ENCODE measurements around the gene CARNS1. TPM values are rescaled to one million over a fixed set of nuclear protein-coding genes. Genes with fewer than 3 reads are reported as not detected.

CARNS1 gene
- polyA plus RNA-seq, 1 donor from 2014 or later = not detected

DNA sequence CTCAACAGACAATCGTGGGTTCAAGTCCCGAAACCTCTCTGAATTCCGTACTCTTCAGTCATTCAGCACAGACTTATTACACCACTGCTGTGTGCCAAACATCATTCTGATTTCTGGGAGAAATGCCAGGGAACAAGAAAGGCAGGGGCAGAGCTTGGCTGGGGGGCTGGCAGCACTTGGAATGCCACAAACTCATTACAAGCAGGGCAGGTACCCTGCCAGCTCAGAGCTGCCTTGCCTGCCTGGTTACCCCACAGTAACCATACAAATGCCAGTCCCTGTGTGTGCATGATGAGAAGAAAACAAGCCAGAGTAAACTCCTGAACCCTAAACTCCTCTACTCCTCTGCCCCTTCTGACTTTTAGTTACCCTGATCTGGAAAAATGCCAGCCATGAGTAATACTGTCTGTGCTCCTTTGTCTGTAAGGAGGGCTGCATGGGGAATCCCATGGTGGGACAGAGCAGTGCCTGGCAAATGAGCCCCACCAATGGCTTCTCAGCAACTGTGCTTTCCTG, 30.6 kb upstream of the CARNS1 start:
- Histone ChIP-seq H4K20me1 (ENCODE audit: insufficient read depth) (no peaks in the 10 kb centered on the region), H3K27me3 (ENCODE audit: insufficient read depth, low read depth, low read length) (no peaks in the 10 kb centered on the region), H3K9ac (ENCODE audit: low read length) (no peak overlapping the region), H3F3A (ENCODE audit: insufficient read depth, low read length, poor library complexity, severe bottlenecking) (no peaks in the 10 kb centered on the region), H3K27ac (ENCODE audit: low read length) (no peak overlapping the region), H3K4me2 (ENCODE audit: low read length) (no peak overlapping the region), H3K79me2 (replicated peaks; ENCODE audit: insufficient read depth, low read length) (no peaks in the 10 kb centered on the region), H3K9me3 (ENCODE audit: low read length) (no peaks in the 10 kb centered on the region), H3K36me3 (ENCODE audit: insufficient read depth, low read length) (no peaks in the 10 kb centered on the region), H2AFZ (ENCODE audit: low read depth, low read length) (no peak overlapping the region), H3K4me3 (ENCODE audit: low read length) (no peak overlapping the region), H3K9me2 (ENCODE audit: insufficient read depth, low read length) (no peaks in the 10 kb centered on the region)
- TF ChIP-seq POLR2AphosphoS5 (IDR thresholded peaks at IDR 0.05) = no peak
- TF ChIP-seq EZH2 (IDR thresholded peaks at IDR 0.05; ENCODE audit: borderline replicate concordance, insufficient read depth, low read length, poor library complexity, severe bottlenecking) = no peak
- TF ChIP-seq SMC3 (conservative IDR thresholded peaks at IDR 0.05; ENCODE audit: poor library complexity) = no peak
- no peak for TF ChIP-seq EP300 (conservative IDR thresholded peaks at IDR 0.05; ENCODE audit: poor library complexity, severe bottlenecking)
- TF ChIP-seq TAF1 (IDR thresholded peaks at IDR 0.05; ENCODE audit: low read depth) = no peak
- TF ChIP-seq MXI1 (conservative IDR thresholded peaks at IDR 0.05; ENCODE audit: poor library complexity, severe bottlenecking) = no peak
- TF ChIP-seq CTCF (IDR thresholded peaks at IDR 0.05; ENCODE audit: poor library complexity, severe bottlenecking) = no peak
- no peak for TF ChIP-seq RAD21 (conservative IDR thresholded peaks at IDR 0.05)
- TF ChIP-seq REST (IDR thresholded peaks at IDR 0.05; ENCODE audit: borderline replicate concordance) = no peak

DNA sequence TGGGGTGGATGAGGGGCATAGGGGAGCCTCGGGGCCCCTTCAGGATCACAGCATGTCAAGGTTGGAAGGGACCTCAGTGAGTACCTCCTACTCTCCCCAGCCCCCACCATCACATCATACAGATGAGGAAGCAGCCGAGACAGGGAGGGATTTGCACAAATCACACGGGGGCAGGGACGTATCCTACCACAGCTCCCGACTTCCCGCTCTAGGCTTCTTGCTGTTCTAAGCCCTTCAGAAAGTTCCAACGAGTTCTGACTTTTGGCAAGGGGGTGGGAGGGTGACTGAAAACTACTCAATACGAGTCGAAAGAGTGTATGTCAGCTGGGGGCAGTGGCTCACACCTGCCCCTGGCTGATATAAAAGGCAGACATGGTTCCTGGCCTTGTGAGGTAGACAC, 28.4 kb upstream of the CARNS1 start:
- no peak for TF ChIP-seq RAD21 (conservative IDR thresholded peaks at IDR 0.05)
- no peak for TF ChIP-seq MXI1 (conservative IDR thresholded peaks at IDR 0.05; ENCODE audit: poor library complexity, severe bottlenecking)
- TF ChIP-seq EP300 (conservative IDR thresholded peaks at IDR 0.05; ENCODE audit: poor library complexity, severe bottlenecking) = no peak
- no peak for TF ChIP-seq TAF1 (IDR thresholded peaks at IDR 0.05; ENCODE audit: low read depth)
- no peak for TF ChIP-seq REST (IDR thresholded peaks at IDR 0.05; ENCODE audit: borderline replicate concordance)
- Histone ChIP-seq H3K9me2 (ENCODE audit: insufficient read depth, low read length) (no peaks in the 10 kb centered on the region), H3F3A (ENCODE audit: insufficient read depth, low read length, poor library complexity, severe bottlenecking) (no peaks in the 10 kb centered on the region), H3K9ac (ENCODE audit: low read length) (no peak overlapping the region), H3K36me3 (ENCODE audit: insufficient read depth, low read length) (no peaks in the 10 kb centered on the region), H3K27me3 (ENCODE audit: insufficient read depth, low read depth, low read length) (no peaks in the 10 kb centered on the region), H3K79me2 (replicated peaks; ENCODE audit: insufficient read depth, low read length) (no peaks in the 10 kb centered on the region), H3K4me3 (ENCODE audit: low read length) (no peak overlapping the region), H3K27ac (ENCODE audit: low read length) (no peak overlapping the region), H3K9me3 (ENCODE audit: low read length) (no peaks in the 10 kb centered on the region), H2AFZ (ENCODE audit: low read depth, low read length) (no peak overlapping the region), H3K4me2 (ENCODE audit: low read length) (no peak overlapping the region), H4K20me1 (ENCODE audit: insufficient read depth) (no peaks in the 10 kb centered on the region)

All from neural cell (in vitro differentiated cells).